ENCODE measurements around the gene OR8S1. TPM values are rescaled to one million over a fixed set of nuclear protein-coding genes. Genes with fewer than 3 reads are reported as not detected.

Gene OR8S1
- polyA plus RNA-seq, 1 donor (not counting 4 experiments of a cell fraction or from before 2014, with no cell fraction given) = not detected

- H2AFZ ChIP-seq (ENCODE audit: control insufficient read depth, low read length) = no peak overlapping the region
- H3K9me1 ChIP-seq (ENCODE audit: control insufficient read depth, extremely low read depth, insufficient read depth, low read length) = no peaks in the 10 kb centered on the region
- H3K36me3 ChIP-seq (ENCODE audit: control insufficient read depth in 2 of 2, extremely low read depth in 1 of 2, insufficient read depth in 2 of 2, low read length in 2 of 2) = no peaks in the 10 kb centered on the region
- no peak overlapping the region for H3K4me2 ChIP-seq (ENCODE audit: control insufficient read depth, extremely low read depth, insufficient read depth, low read depth, low read length)
- no peaks in the 10 kb centered on the region for H3K27me3 ChIP-seq (ENCODE audit: control insufficient read depth, extremely low read depth, insufficient read depth, low read length)
- no peak for TF ChIP-seq EZH2 (IDR thresholded peaks at IDR 0.05; ENCODE audit: low read length)
- TF ChIP-seq CTCF (optimal IDR thresholded peaks at IDR 0.05 in 1 of 3, IDR thresholded peaks at IDR 0.05 in 1 of 3, conservative IDR thresholded peaks at IDR 0.05 in 1 of 3; ENCODE audit: extremely low read depth in 1 of 3, insufficient read depth in 2 of 3, low read length in 3 of 3) = no peak
- dilution Hi-C loops (cut with MboI; ENCODE audit: extremely low pct_ligation_motif_present, low sequenced_read_pairs) = no loop called here
- H3K79me2 ChIP-seq (ENCODE audit: control insufficient read depth, insufficient read depth, low read length) = no peaks in the 10 kb centered on the region
- no peaks in the 10 kb centered on the region for H4K20me1 ChIP-seq (ENCODE audit: control insufficient read depth, extremely low read depth, insufficient read depth, low read length)
- H3K27ac ChIP-seq (ENCODE audit: control insufficient read depth, insufficient read depth, low read length) = no peak overlapping the region
- no peaks in the 10 kb centered on the region for H3K9me3 ChIP-seq (ENCODE audit: control insufficient read depth, low read depth, low read length)
- DNase-seq (ENCODE audit: low read depth, low spot score) = no peak
- H3K4me1 ChIP-seq (ENCODE audit: control insufficient read depth, extremely low read depth, insufficient read depth, low read length) = peaks cover 6% of the 10 kb centered on the region
- H3K9ac ChIP-seq (ENCODE audit: control insufficient read depth, extremely low read depth, insufficient read depth, low read length) = no peak overlapping the region
- no peak overlapping the region for H3K4me3 ChIP-seq (ENCODE audit: control insufficient read depth in 2 of 3, extremely low read depth in 1 of 3, insufficient read depth in 2 of 3, low read depth in 1 of 3, low read length in 3 of 3)
- no peak for FAIRE-seq
Observed at GRCh38 chr12:48536602-48537001, 11.2 kb downstream of the OR8S1 start.

GRCh38 chr12:48542300-48542928, 17.0 kb downstream of the OR8S1 start:
- Histone ChIP-seq H3K27me3 (ENCODE audit: control insufficient read depth, extremely low read depth, insufficient read depth, low read length) (peaks cover 3% of the 10 kb centered on the region), H3K36me3 (ENCODE audit: control insufficient read depth in 2 of 2, extremely low read depth in 1 of 2, insufficient read depth in 2 of 2, low read length in 2 of 2) (no peaks in the 10 kb centered on the region), H3K4me1 (ENCODE audit: control insufficient read depth, extremely low read depth, insufficient read depth, low read length) (peaks cover 6% of the 10 kb centered on the region), H3K9me1 (ENCODE audit: control insufficient read depth, extremely low read depth, insufficient read depth, low read length) (no peaks in the 10 kb centered on the region), H3K79me2 (ENCODE audit: control insufficient read depth, insufficient read depth, low read length) (no peaks in the 10 kb centered on the region), H2AFZ (ENCODE audit: control insufficient read depth, low read length) (no peak overlapping the region), H3K9ac (ENCODE audit: control insufficient read depth, extremely low read depth, insufficient read depth, low read length) (no peak overlapping the region), H3K27ac (ENCODE audit: control insufficient read depth, insufficient read depth, low read length) (no peak overlapping the region), H3K4me3 (ENCODE audit: control insufficient read depth in 2 of 3, extremely low read depth in 1 of 3, insufficient read depth in 2 of 3, low read depth in 1 of 3, low read length in 3 of 3) (no peak overlapping the region), H3K9me3 (ENCODE audit: control insufficient read depth, low read depth, low read length) (no peaks in the 10 kb centered on the region), H3K4me2 (ENCODE audit: control insufficient read depth, extremely low read depth, insufficient read depth, low read depth, low read length) (no peak overlapping the region), H4K20me1 (ENCODE audit: control insufficient read depth, extremely low read depth, insufficient read depth, low read length) (no peaks in the 10 kb centered on the region)
- no peak for FAIRE-seq
- dilution Hi-C loops (cut with MboI; ENCODE audit: extremely low pct_ligation_motif_present, low sequenced_read_pairs) = no loop called here
- TF ChIP-seq CTCF (optimal IDR thresholded peaks at IDR 0.05 in 1 of 3, IDR thresholded peaks at IDR 0.05 in 1 of 3, conservative IDR thresholded peaks at IDR 0.05 in 1 of 3; ENCODE audit: extremely low read depth in 1 of 3, insufficient read depth in 2 of 3, low read length in 3 of 3) (peak in 1 of 3 experiments; percentile 83), EZH2 (IDR thresholded peaks at IDR 0.05; ENCODE audit: low read length) (no peak)
- DNase-seq (ENCODE audit: low read depth, low spot score) = peak; percentile 1
